Measurements from ENCODE around the gene ACTN4.

Gene ACTN4

GRCh38 chr19:38674388-38675171 lies 27.1 kb downstream of the ACTN4 start:
- Mint-ChIP-seq H3K9me3 (no peaks in the 10 kb centered on the region), H3K4me1 (ENCODE audit: low read depth) (peaks cover 70% of the 10 kb centered on the region), H3K36me3 (ENCODE audit: low read depth) (peaks cover 35% of the 10 kb centered on the region), H3K27me3 (no peaks in the 10 kb centered on the region), H3K4me3 (no peak overlapping the region), H3K27ac (no peak overlapping the region)
- no peak for DNase-seq

GRCh38 chr19:38675611-38676010 lies 28.2 kb downstream of the ACTN4 start:
- H3K36me3 Mint-ChIP-seq (ENCODE audit: low read depth): peaks cover 37% of the 10 kb centered on the region
- peaks cover 70% of the 10 kb centered on the region for H3K4me1 Mint-ChIP-seq (ENCODE audit: low read depth)
- no peak for DNase-seq
- no peak overlapping the region for H3K4me3 Mint-ChIP-seq
- H3K27me3 Mint-ChIP-seq: no peaks in the 10 kb centered on the region
- peak overlapping the region; percentile 67 for H3K27ac Mint-ChIP-seq
- H3K9me3 Mint-ChIP-seq: no peaks in the 10 kb centered on the region

- Mint-ChIP-seq H3K9me3 (no peaks in the 10 kb centered on the region), H3K36me3 (ENCODE audit: low read depth) (peaks cover 39% of the 10 kb centered on the region), H3K27ac (peak overlapping the region; percentile 67), H3K27me3 (no peaks in the 10 kb centered on the region), H3K4me3 (no peak overlapping the region), H3K4me1 (ENCODE audit: low read depth) (peaks cover 71% of the 10 kb centered on the region)
- DNase-seq: no peak
Measured at GRCh38 chr19:38676023-38676877, 28.8 kb downstream of the ACTN4 start.

- no peak overlapping the region for H3K4me3 Mint-ChIP-seq
- peak overlapping the region; percentile 68 for H3K27ac Mint-ChIP-seq
- peaks cover 72% of the 10 kb centered on the region for H3K4me1 Mint-ChIP-seq (ENCODE audit: low read depth)
- no peaks in the 10 kb centered on the region for H3K9me3 Mint-ChIP-seq
- H3K27me3 Mint-ChIP-seq: no peaks in the 10 kb centered on the region
- peaks cover 39% of the 10 kb centered on the region for H3K36me3 Mint-ChIP-seq (ENCODE audit: low read depth)
- DNase-seq: no peak
Measured at GRCh38 chr19:38676878-38677646, 29.6 kb downstream of the ACTN4 start.

GRCh38 chr19:38678217-38678890 lies 30.9 kb downstream of the ACTN4 start:
- no peaks in the 10 kb centered on the region for H3K9me3 Mint-ChIP-seq
- DNase-seq: no peak
- H3K4me1 Mint-ChIP-seq (ENCODE audit: low read depth): peaks cover 85% of the 10 kb centered on the region
- H3K4me3 Mint-ChIP-seq: no peak overlapping the region
- no peaks in the 10 kb centered on the region for H3K27me3 Mint-ChIP-seq
- no peak overlapping the region for H3K27ac Mint-ChIP-seq
- H3K36me3 Mint-ChIP-seq (ENCODE audit: low read depth): peaks cover 50% of the 10 kb centered on the region

- Mint-ChIP-seq H3K4me1 (ENCODE audit: low read depth) (peaks cover 89% of the 10 kb centered on the region), H3K36me3 (ENCODE audit: low read depth) (peaks cover 54% of the 10 kb centered on the region), H3K27ac (peak overlapping the region; percentile 12), H3K4me3 (no peak overlapping the region), H3K9me3 (no peaks in the 10 kb centered on the region), H3K27me3 (no peaks in the 10 kb centered on the region)
- no peak for DNase-seq
Measured at GRCh38 chr19:38678891-38679494, 31.5 kb downstream of the ACTN4 start.

GRCh38 chr19:38679839-38680238 lies 32.4 kb downstream of the ACTN4 start:
- Mint-ChIP-seq H3K27ac (no peak overlapping the region), H3K27me3 (no peaks in the 10 kb centered on the region), H3K4me1 (ENCODE audit: low read depth) (peaks cover 91% of the 10 kb centered on the region), H3K36me3 (ENCODE audit: low read depth) (peaks cover 54% of the 10 kb centered on the region), H3K9me3 (no peaks in the 10 kb centered on the region), H3K4me3 (no peak overlapping the region)
- no peak for DNase-seq

GRCh38 chr19:38682195-38682867 lies 34.9 kb downstream of the ACTN4 start:
- no peaks in the 10 kb centered on the region for H3K9me3 Mint-ChIP-seq
- peaks cover 90% of the 10 kb centered on the region for H3K4me1 Mint-ChIP-seq (ENCODE audit: low read depth)
- H3K27ac Mint-ChIP-seq: no peak overlapping the region
- DNase-seq: no peak
- H3K4me3 Mint-ChIP-seq: no peak overlapping the region
- H3K36me3 Mint-ChIP-seq (ENCODE audit: low read depth): peaks cover 42% of the 10 kb centered on the region
- no peaks in the 10 kb centered on the region for H3K27me3 Mint-ChIP-seq

GRCh38 chr19:38682872-38683392 lies 35.5 kb downstream of the ACTN4 start:
- Mint-ChIP-seq H3K9me3 (no peaks in the 10 kb centered on the region), H3K27ac (peak overlapping the region; percentile 90), H3K4me1 (ENCODE audit: low read depth) (peaks cover 88% of the 10 kb centered on the region), H3K27me3 (no peaks in the 10 kb centered on the region), H3K4me3 (no peak overlapping the region), H3K36me3 (ENCODE audit: low read depth) (peaks cover 41% of the 10 kb centered on the region)
- DNase-seq: no peak

GRCh38 chr19:38683393-38684077 lies 36.1 kb downstream of the ACTN4 start:
- no peak overlapping the region for H3K4me3 Mint-ChIP-seq
- H3K36me3 Mint-ChIP-seq (ENCODE audit: low read depth): peaks cover 38% of the 10 kb centered on the region
- no peaks in the 10 kb centered on the region for H3K9me3 Mint-ChIP-seq
- peaks cover 82% of the 10 kb centered on the region for H3K4me1 Mint-ChIP-seq (ENCODE audit: low read depth)
- peak; percentile 59 for DNase-seq
- no peaks in the 10 kb centered on the region for H3K27me3 Mint-ChIP-seq
- H3K27ac Mint-ChIP-seq: peak overlapping the region; percentile 90

GRCh38 chr19:38684078-38684861 lies 36.8 kb downstream of the ACTN4 start:
- no peaks in the 10 kb centered on the region for H3K27me3 Mint-ChIP-seq
- no peaks in the 10 kb centered on the region for H3K9me3 Mint-ChIP-seq
- H3K4me3 Mint-ChIP-seq: no peak overlapping the region
- peak overlapping the region; percentile 90 for H3K27ac Mint-ChIP-seq
- H3K4me1 Mint-ChIP-seq (ENCODE audit: low read depth): peaks cover 78% of the 10 kb centered on the region
- peaks cover 30% of the 10 kb centered on the region for H3K36me3 Mint-ChIP-seq (ENCODE audit: low read depth)
- no peak for DNase-seq
